Ovary (tissue), 3 donors: ENCODE results near the gene GRID1.

ENCODE experiments used
- CTCF ChIP-seq, 3 donors: fragments of 450-650 bp in 2 of 3; fragments of 200-600 bp in 1 of 3; IDR thresholded peaks; one replicate each; pipeline versions ENCODE4 v1.5.1 to v1.8.0; 2016 to 2022; ENCODE audit warnings: antibody characterized with exemption in 3 of 3, mild to moderate bottlenecking in 1 of 3
- POLR2A ChIP-seq: fragments of 450-650 bp; IDR thresholded peaks from one replicate; pipeline ENCODE4 v1.6.1; 2017; ENCODE audit warnings: antibody characterized with exemption, mild to moderate bottlenecking, moderate library complexity
- donor health status: DM: no; HTN: no; CAD: no.

- TF ChIP-seq CTCF (IDR thresholded peaks at IDR 0.05) (no peak), POLR2A (no peak)
Measured at GRCh38 chr10:85713885-85714284, 652.7 kb downstream of the GRID1 start.
